NB4 (cell line): ENCODE results near the gene RERE.
"Not testable (repeated sequence)": the region's sequence is repeated elsewhere in the genome, so short reads cannot be mapped to it uniquely, and the experiment has no call there.

Experiments used
- DNase-seq: peaks from one replicate; pipeline ENCODE4 v3.0.0; 2010; ENCODE audit warnings: low read depth
- H3K4me3 ChIP-seq: one replicate; pipeline ENCODE4 v1.5.1; 2011; ENCODE audit warnings: mild to moderate bottlenecking, low read depth, low read length, moderate library complexity
- MYC ChIP-seq: IDR thresholded peaks from 2 replicates; pipeline ENCODE4 v1.6.1; 2011; ENCODE audit warnings: low read depth, low read length
- POLR2A ChIP-seq: IDR thresholded peaks from 2 replicates; pipeline ENCODE4 v1.6.1; 2011; ENCODE audit warnings: mild to moderate bottlenecking; ENCODE audit not compliant: insufficient read length; ENCODE audit errors: extremely low read depth
- TF ChIP-seq, protein P1 (sequence below): IDR thresholded peaks from one replicate; pipeline ENCODE4 v1.5.1; 2012; ENCODE audit warnings: low read depth, low read length
- TF ChIP-seq, protein P2 (sequence below): IDR thresholded peaks from 2 replicates; pipeline ENCODE4 v1.6.1; 2011; ENCODE audit warnings: low read depth, low read length

The RERE gene

DNA sequence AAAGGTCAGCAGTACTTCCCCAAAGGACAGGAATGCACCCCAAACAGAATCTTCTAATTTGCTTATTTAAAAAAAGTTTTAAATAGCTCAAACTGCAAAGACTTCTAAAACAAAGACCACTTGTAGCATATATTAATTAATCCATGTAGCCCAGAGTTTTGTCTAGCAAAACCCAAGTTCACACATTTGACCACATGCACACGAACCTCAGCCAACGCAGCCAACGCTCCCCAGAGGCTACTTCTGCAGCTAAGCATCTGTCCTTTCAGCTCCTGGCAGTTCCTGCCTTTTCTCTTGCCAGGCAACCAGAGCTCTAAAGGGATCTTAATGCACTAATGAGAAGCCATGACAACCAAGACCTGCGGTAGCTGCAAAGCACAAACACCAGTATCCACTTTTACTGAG lies 89.6 kb downstream of the RERE start:
- no peak for TF ChIP-seq MYC
- TF ChIP-seq, protein P1, sequence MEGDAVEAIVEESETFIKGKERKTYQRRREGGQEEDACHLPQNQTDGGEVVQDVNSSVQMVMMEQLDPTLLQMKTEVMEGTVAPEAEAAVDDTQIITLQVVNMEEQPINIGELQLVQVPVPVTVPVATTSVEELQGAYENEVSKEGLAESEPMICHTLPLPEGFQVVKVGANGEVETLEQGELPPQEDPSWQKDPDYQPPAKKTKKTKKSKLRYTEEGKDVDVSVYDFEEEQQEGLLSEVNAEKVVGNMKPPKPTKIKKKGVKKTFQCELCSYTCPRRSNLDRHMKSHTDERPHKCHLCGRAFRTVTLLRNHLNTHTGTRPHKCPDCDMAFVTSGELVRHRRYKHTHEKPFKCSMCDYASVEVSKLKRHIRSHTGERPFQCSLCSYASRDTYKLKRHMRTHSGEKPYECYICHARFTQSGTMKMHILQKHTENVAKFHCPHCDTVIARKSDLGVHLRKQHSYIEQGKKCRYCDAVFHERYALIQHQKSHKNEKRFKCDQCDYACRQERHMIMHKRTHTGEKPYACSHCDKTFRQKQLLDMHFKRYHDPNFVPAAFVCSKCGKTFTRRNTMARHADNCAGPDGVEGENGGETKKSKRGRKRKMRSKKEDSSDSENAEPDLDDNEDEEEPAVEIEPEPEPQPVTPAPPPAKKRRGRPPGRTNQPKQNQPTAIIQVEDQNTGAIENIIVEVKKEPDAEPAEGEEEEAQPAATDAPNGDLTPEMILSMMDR = no peak
- TF ChIP-seq, protein P2, sequence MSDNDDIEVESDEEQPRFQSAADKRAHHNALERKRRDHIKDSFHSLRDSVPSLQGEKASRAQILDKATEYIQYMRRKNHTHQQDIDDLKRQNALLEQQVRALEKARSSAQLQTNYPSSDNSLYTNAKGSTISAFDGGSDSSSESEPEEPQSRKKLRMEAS = no peak
- H3K4me3 ChIP-seq = no peak overlapping the region

DNA sequence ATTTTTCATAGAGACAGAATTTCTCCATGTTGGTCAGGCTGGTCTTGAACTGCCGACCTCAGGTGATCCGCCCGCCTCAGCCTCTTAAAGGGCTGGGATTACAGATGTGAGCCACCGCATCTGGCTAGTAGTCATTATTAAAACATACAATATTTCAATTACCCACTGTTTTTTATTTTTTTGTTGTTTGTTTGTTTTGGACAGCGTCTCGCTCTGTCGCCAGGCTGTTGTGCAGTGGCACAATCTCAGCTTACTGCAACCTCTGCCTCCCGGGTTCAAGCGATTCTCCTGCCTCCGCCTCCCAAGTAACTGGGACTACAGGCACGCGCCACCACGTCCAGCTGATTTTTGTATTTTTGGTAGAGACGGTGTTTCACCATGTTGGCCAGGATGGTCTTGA lies 90.1 kb downstream of the RERE start:
- H3K4me3 ChIP-seq, DNase-seq: not testable (repeated sequence)

More for the DNA sequence above, 89.6 kb downstream of the RERE start:
- peak; percentile 38 for DNase-seq

DNA sequence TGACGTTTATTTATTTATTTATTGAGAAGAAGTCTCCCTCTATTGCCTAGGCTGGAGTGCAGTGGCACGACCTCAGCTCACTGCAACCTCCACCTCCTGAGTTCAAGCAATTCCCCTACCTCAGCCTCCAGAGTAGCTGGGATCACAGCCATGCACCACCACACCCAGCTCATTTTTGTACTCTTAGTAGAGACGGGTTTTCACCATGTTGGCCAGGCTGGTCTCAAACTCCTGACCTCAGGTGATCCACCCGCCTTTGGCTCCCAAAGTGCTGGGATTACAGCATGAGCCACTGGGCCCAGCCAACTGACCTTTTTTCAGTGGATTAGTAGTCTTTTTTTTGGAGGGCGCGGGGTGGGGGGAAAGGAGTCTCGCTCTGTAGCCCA lies 90.6 kb downstream of the RERE start:
- not testable (repeated sequence) for DNase-seq, H3K4me3 ChIP-seq

DNA sequence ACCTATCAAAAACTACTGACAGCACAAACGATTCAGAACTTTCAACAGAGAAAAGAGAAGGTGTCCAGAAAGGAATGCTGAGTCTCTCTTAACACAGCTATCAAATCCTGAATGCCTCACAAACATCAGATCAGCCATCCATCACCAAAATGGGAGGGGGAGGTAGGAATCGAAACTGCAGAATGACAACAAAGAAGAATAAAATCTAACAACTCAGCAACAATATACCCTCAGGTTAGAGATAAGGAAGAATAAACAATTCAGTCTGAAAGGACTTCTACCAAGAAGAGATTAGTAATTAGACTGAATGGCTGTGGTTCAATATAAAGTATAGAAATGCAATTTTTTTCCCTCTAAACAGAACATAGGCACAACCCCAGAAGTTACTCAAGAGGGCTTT lies 94.4 kb downstream of the RERE start:
- H3K4me3 ChIP-seq = no peak overlapping the region
- DNase-seq = no peak
- TF ChIP-seq POLR2A (no peak), MYC (no peak)
- TF ChIP-seq, protein P2 = no peak
- TF ChIP-seq, protein P1 = no peak

DNA sequence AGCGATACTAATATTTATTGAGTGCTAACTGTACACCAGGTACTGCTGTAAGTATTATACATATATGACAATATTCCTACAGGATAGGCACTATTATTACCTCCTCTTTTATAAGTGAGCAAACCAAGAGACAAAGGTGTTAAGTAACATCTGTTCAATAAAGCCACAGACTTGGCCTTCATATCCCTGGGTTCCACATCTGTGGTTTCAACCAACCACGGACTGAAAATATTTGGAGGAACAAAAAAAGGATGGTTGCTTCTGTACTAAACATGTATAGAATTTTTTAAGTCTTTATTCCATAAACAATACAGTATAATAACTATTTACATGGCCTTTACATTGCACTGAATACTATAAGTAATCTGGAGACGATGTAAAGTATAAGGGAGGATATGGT lies 95.1 kb downstream of the RERE start:
- TF ChIP-seq MYC (no peak), POLR2A (no peak)
- TF ChIP-seq, protein P1 = no peak
- TF ChIP-seq, protein P2 = no peak
- H3K4me3 ChIP-seq = no peak overlapping the region
- peak; percentile 26 for DNase-seq

DNA sequence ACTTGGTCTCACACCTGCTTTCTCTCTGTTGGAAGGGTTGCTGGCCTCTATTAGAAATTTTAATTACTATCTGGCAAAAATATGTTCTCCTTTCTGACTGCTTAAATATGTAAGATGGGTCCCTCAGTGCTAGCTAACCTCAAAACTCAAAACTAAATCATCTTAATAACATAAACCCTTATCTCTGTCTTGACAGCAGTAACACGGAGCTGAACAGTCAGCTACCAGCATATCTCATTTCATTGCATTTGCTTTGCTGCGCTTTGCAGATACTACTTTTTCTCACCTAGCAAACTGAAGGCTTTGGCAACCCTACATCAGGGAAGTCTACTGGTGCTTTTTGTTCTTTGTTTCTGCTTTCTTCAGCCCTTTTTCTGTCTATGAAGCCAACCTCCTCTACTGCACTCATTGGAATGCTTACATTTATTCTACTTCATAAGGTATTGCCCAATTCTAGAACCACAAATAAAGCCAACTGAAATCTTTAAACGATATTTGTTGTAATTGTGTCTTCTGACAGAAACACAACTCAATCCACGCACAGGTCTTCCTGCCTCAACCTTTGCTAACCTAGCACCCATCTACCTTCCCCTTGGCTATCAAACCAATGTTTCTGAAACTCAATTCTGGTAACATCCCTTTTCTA lies 95.6 kb downstream of the RERE start:
- H3K4me3 ChIP-seq = no peak overlapping the region
- TF ChIP-seq, protein P2 = no peak
- TF ChIP-seq POLR2A = no peak
- TF ChIP-seq MYC = no peak
- TF ChIP-seq, protein P1 = no peak
- DNase-seq = no peak

DNA sequence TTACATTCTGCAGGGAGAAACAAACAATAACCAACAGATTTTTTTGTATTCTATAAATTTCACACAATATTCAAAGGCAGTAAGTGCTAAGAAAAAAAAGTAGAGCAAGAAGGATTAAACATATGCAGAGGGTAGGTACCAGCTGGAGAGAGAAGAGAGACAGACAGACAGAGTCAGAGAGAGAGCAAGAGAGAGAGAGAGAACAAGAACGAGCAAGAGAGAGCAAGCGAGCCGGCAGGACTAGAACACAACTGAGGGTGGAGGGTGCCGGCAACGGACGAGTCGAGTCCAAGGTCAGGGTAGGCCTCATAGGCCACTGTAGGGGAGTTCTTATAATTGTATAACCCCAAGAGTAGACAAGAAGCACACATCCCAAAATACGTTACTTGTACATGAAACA lies 97.1 kb downstream of the RERE start:
- TF ChIP-seq, protein P2 = no peak
- TF ChIP-seq MYC (no peak), POLR2A (no peak)
- TF ChIP-seq, protein P1 = no peak
- no peak for DNase-seq
- no peak overlapping the region for H3K4me3 ChIP-seq
